Putamen (tissue), 1 donor: ENCODE results near the gene RPS8.
A peak's percentile ranks its signal among the peaks of the same experiment; 100 is the strongest.
"Not testable (repeated sequence)": the region's sequence is repeated elsewhere in the genome, so short reads cannot be mapped to it uniquely, and the experiment has no call there.

Source experiments
- DNase-seq: peaks from one replicate; pipeline ENCODE4 v3.0.0-alpha.2; 2016; ENCODE audit warnings: low spot score

RPS8 gene

GRCh38 chr1:44803062-44803311 lies 27.6 kb downstream of the RPS8 start:
- no peak for DNase-seq

DNA sequence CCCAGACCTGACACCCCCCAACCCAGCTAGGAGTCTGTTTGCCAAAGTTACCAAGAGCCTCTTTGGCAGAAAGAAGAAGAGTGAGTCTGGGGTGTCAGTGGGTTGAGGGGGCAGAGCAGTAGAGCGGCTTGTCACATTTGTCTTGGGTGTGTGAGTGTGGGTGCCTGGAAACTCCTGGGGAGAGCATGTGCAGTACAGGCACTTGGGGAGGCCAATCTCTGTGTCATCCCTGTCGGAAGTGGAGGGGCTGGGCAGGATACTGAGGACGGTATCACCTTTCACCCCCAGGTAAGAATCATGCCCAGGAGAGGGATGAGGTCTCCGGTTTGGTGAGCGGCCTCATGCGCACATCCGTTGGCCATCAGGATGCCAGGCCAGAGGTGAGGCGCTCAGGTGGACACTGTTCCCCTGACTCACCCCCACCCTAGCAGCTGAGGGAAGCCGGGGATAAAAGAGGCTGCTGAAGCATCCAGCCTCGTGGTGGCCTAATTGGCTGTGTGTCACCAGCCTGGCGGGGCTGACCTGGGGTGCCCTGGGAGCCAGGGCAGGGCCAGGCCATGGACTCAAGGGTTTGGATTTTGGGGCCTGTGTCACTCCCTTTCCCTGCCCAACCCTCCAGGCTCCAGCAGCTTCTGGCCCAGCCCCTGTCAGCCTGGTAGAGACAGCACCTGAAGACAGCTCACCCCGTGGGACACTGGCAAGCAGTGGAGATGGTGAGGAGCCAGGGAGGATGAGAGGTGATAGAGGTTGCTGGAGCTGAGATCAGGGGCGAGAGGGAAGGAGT lies 28.2 kb downstream of the RPS8 start:
- DNase-seq: no peak

DNA sequence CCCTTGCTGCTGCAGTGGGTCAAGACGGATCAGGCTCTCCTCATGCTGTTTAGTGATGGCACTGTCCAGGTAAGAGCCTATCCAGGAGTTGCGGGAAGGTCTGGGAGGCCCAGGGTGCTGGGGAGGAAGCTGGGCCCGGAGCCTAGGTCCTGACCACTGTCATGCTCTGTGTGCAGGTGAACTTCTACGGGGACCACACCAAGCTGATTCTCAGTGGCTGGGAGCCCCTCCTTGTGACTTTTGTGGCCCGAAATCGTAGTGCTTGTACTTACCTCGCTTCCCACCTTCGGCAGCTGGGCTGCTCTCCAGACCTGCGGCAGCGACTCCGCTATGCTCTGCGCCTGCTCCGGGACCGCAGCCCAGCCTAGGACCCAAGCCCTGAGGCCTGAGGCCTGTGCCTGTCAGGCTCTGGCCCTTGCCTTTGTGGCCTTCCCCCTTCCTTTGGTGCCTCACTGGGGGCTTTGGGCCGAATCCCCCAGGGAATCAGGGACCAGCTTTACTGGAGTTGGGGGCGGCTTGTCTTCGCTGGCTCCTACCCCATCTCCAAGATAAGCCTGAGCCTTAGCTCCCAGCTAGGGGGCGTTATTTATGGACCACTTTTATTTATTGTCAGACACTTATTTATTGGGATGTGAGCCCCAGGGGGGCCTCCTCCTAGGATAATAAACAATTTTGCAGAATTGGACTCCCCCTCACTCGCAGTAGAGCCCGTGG lies 30.1 kb downstream of the RPS8 start:
- no peak for DNase-seq

DNA sequence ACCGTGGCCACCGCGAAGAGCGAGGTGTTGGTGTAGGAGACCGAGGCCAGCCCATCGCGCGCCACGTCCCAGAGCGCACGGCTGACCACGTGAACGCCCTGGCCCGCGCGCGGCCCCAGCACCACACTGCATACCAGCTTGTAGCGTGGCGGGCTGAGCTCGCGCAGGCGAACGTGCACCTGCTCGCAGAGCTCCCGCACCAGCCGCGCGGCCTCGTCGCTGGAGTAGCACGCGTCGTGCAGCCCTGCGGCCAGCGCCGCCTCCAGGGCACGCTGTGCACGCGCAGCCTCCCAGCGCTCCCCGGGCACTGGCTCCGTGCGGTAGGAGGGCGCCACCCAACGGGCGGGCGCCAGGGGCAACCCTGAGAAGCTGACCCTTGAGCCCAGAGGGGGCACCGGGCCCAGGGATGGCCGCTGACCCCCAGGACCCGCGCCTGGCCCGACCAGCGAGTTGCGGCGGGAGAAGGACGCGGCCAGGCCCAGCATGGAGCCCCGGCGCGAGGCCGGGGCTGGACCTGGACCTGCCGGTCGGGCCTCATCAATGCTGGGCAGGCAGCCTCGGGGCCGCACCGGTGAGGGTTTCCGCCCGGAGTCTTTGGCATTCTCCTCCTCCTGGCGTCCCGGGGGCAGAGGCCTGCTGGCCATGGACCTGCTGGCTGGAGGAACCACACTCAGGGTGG lies 30.8 kb downstream of the RPS8 start:
- DNase-seq: no peak

DNA sequence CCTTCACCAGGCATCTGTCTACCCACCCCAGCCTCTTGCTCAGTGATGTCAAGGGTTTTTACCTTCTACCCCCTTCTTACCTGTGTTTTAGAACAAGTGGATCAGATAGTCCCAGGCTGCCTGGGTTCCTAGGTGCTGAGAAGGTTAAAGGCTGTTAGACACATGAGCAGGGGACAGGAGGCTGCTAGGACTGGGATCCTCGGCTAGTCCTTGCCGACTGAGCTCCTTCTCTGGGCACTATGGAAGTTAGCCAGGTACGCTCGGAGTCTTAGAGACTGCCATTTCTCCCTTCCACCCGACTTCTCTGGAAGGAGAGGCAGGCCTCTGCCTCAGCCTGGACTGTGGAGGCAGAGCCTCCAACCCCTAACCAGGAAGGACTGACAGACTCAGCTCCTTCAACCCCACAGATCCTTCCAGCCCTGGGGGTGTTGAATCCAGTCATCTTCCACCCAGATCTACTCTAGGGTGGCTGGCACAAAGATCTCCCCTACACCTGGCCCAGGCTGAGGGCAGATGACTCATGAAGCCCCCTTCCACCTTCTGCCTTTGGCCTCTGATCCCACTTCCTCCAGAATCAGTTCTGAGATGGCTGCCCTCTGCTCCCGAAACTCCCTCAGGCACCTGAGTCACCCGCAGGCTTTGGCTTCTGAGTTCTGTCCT lies 31.5 kb downstream of the RPS8 start, which contains the start of gene DYNLT4:
Gene DYNLT4, minus strand, starts transcription at position 648 of the 660 bp plus-strand sequence. CDS start 683 bp downstream, outside the sequence.
- no peak for DNase-seq

DNA sequence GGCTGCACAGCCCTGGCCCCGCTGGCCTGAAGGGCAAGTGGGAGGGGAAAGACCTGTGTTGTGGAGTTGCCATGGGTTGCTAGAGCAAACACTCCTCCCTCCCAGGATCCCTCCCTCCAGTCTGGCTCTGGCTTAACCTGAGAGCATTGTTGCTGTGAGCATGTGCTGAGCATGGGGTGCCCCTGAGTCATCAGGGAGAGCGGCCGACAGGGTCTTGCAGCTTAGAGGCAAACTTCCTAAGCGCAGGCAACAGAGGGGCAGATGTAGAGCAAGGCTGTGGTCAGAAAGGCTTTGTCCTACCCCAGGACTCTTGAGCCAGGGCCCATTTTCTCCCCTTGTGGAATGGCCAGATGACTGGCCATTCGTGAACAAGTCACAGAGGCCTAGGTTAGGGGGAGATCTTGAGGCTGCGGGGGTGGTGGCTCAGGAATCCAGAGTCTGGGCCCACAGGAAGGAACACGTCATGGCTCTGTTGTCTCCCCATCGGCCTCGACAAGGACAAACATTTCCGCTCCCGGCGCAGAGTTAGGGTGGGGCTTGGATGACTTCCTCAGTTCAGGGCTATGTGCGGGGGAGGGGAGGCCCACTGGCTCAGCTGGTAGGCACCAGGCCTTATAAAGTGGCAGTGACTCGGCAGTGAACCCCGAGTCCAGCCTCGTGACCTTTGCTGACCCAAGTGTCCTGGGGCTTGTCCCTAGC lies 32.2 kb downstream of the RPS8 start:
- peak; percentile 77 for DNase-seq

GRCh38 chr1:44808063-44808937 lies 33.0 kb downstream of the RPS8 start, which contains the start of gene BTBD19:
TSS of gene BTBD19 (plus strand) at chr1:44808523. CDS start at chr1:44808821, 298 bp downstream.
- peak; percentile 73 for DNase-seq

- DNase-seq: no peak
Measured at GRCh38 chr1:44808938-44809917, 33.9 kb downstream of the RPS8 start.

DNA sequence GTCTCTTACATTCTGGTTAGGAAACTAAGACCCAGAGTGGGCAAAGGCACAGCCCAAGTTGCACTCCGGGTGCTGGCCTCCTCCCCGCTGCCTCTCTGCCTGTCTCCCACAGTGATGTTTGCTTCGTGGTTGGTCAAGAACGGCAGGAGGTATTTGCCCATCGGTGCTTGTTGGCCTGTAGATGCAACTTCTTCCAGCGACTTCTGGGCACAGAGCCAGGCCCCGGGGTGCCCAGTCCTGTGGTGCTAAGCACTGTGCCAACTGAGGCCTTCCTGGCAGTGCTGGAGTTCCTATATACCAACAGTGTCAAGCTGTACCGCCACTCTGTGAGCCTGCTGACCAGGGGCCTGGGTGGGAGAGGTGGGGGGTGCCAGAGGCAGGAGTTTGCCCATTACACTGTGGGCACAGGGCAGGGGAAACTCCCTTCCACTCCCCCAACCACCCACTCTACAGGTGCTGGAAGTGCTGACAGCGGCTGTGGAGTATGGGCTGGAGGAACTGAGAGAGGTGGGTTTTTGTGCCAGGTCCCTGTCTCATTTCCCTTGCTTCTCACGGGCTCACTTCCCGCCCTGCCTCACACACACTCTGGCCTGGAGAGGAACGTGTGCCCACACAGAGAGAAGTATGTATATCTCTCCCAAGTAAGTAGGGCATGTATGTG lies 34.9 kb downstream of the RPS8 start:
- peak; percentile 45 for DNase-seq

- DNase-seq: not testable (repeated sequence)
Measured at GRCh38 chr1:44810762-44811105, 35.4 kb downstream of the RPS8 start.

DNA sequence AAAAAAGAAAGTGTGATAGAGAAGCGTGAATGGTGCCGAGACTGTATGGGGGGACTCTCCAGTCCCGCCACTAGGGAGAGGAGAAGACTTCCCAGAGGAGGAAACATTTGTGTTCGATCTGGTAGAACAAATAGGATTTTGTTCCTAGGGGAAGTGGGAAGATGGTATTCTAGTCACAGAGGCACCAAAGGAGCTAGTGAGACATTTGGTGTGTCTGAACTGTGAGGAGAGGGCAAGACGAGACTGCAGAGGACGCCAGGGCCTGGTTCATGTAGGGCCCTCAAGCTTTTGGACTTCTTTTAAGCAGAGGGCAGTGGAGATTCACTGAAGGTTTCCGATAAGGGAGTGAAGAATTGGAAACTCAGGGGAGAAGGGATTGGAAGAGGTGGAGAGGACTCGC lies 35.9 kb downstream of the RPS8 start:
- no peak for DNase-seq

GRCh38 chr1:44812822-44813543 lies 37.6 kb downstream of the RPS8 start:
- no peak for DNase-seq

GRCh38 chr1:44815926-44816325 lies 40.6 kb downstream of the RPS8 start:
- not testable (repeated sequence) for DNase-seq

GRCh38 chr1:44817307-44817706 lies 42.0 kb downstream of the RPS8 start:
- no peak for DNase-seq

- DNase-seq: no peak
Measured at GRCh38 chr1:44817771-44818495, 42.6 kb downstream of the RPS8 start.

GRCh38 chr1:44819196-44819607 lies 43.9 kb downstream of the RPS8 start:
- no peak for DNase-seq

DNA sequence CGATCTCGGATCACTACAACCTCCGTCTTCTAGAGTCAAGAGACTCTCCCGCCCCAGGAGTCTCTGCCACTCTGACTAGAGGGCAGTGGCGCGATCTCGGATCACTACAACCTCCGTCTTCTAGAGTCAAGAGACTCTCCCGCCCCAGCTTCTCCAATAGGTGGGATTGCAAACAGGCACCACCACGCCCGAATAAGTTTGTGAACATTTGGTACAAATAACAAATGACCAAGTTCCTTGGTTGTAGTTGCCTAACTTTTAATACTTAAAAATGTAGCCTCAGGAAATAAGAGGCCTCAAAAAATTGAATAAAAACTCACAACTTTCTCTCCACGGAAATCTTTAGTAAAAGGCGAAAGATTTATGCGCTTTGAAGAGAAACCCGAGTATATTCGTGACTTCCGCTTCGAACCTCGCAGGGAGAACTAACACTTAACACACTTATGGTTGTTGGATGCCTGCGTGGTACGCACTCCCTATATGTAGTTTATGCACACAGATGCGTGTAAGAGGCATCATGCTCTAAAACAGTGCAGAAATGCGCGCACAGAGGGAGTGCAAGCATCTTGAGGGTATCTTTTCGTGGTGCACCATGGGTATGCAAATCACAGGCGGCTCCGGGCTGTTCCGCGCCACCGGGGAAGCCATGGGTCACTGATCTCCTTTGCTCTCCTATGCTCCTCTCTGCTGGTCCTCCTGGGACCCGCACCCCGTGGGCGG lies 44.4 kb downstream of the RPS8 start:
- peak; percentile 81 for DNase-seq
